Upper lobe of left lung (tissue), 4 donors: ENCODE data around the gene PHYKPL.

Source experiments
- EP300 ChIP-seq, 4 donors: sonication (generic); formaldehyde crosslinking; IDR thresholded peaks; one replicate each; pipeline ENCODE4 v1.5.1; 2017; ENCODE audit warnings: antibody characterized with exemption in 4 of 4, control low read depth in 2 of 4
- POLR2A ChIP-seq, 4 donors: fragments of 450-650 bp; IDR thresholded peaks; one replicate each; pipeline ENCODE4 v1.5.1; 2016 to 2017; ENCODE audit warnings: antibody characterized with exemption in 4 of 4, mild to moderate bottlenecking in 2 of 4
- POLR2AphosphoS5 ChIP-seq, 2 donors: sonication (generic); formaldehyde crosslinking; IDR thresholded peaks; one replicate each; pipeline ENCODE4 v1.5.1; 2017; ENCODE audit warnings: antibody characterized with exemption in 2 of 2
- TF ChIP-seq, protein P1 (sequence below), 6 experiments: fragments of 450-650 bp in 4 of 6; fragments of 200-600 bp in 2 of 6; sonication (generic) in 2 of 6; IDR thresholded peaks; one replicate each; pipeline ENCODE4 v1.5.1; 2016 to 2019; ENCODE audit warnings: antibody characterized with exemption in 6 of 6

DNA sequence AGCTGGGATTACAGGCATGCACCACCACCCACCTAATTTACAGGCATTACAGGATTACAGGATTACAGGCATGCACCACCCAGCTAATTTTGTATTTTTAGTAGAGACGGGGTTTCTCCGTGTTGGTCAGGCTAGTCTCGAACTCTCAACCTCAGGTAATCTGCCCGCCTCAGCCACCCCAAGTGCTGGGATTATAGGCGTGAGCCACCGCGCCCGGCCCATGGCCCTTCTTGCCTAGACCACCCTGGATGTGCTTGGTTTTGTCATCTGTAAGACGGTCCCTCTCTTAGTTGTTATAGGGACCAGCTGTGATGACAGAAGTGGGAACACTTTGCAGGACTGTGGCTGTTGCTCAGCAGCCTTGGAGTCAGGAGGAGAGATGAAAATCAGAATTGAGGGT lies 3.5 kb upstream of the PHYKPL start:
- TF ChIP-seq EP300 (IDR thresholded peaks at IDR 0.05) (no peak), POLR2AphosphoS5 (IDR thresholded peaks at IDR 0.05) (no peak), POLR2A (IDR thresholded peaks at IDR 0.05) (no peak)
- TF ChIP-seq, protein P1, sequence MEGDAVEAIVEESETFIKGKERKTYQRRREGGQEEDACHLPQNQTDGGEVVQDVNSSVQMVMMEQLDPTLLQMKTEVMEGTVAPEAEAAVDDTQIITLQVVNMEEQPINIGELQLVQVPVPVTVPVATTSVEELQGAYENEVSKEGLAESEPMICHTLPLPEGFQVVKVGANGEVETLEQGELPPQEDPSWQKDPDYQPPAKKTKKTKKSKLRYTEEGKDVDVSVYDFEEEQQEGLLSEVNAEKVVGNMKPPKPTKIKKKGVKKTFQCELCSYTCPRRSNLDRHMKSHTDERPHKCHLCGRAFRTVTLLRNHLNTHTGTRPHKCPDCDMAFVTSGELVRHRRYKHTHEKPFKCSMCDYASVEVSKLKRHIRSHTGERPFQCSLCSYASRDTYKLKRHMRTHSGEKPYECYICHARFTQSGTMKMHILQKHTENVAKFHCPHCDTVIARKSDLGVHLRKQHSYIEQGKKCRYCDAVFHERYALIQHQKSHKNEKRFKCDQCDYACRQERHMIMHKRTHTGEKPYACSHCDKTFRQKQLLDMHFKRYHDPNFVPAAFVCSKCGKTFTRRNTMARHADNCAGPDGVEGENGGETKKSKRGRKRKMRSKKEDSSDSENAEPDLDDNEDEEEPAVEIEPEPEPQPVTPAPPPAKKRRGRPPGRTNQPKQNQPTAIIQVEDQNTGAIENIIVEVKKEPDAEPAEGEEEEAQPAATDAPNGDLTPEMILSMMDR (IDR thresholded peaks at IDR 0.05) = no peak
